ENCODE results near the gene PRPF6.

Gene PRPF6

GRCh38 chr20:64049060-64049877 lies 68.3 kb downstream of the PRPF6 start, which contains the start of gene SOX18:
SOX18 (minus strand) TSS chr20:64049639; CDS start chr20:64049516, 123 bp downstream.
- H3K27ac ChIP-seq: no peak within 1 kb of the TSS

GRCh38 chr20:64049878-64050260 lies 68.9 kb downstream of the PRPF6 start:
- H3K27ac ChIP-seq: no peak overlapping the region
- no peak for TF ChIP-seq CTCF (IDR thresholded peaks at IDR 0.05)
- no peak for TF ChIP-seq ZFX (IDR thresholded peaks at IDR 0.05; ENCODE audit: borderline replicate concordance)

More at GRCh38 chr20:64049060-64049877, 68.3 kb downstream of the PRPF6 start, which contains the start of gene SOX18:
- TF ChIP-seq ZFX (IDR thresholded peaks at IDR 0.05; ENCODE audit: borderline replicate concordance) (no peak), CTCF (IDR thresholded peaks at IDR 0.05) (peak; percentile 22; the same call in 1 of the 2 replicates)

GRCh38 chr20:64050261-64051032 lies 69.5 kb downstream of the PRPF6 start:
- TF ChIP-seq ZFX (IDR thresholded peaks at IDR 0.05; ENCODE audit: borderline replicate concordance) (no peak), CTCF (IDR thresholded peaks at IDR 0.05) (no peak)
- H3K27ac ChIP-seq: no peak overlapping the region

GRCh38 chr20:64051033-64051452 lies 70.1 kb downstream of the PRPF6 start:
- TF ChIP-seq ZFX (IDR thresholded peaks at IDR 0.05; ENCODE audit: borderline replicate concordance) (no peak), CTCF (IDR thresholded peaks at IDR 0.05) (no peak)
- no peak overlapping the region for H3K27ac ChIP-seq

- TF ChIP-seq ZFX (IDR thresholded peaks at IDR 0.05; ENCODE audit: borderline replicate concordance) (no peak), CTCF (IDR thresholded peaks at IDR 0.05) (no peak)
- H3K27ac ChIP-seq: no peak overlapping the region
Observed at GRCh38 chr20:64051561-64052325, 70.8 kb downstream of the PRPF6 start.

- no peak overlapping the region for H3K27ac ChIP-seq
- TF ChIP-seq CTCF (IDR thresholded peaks at IDR 0.05): no peak
- no peak for TF ChIP-seq ZFX (IDR thresholded peaks at IDR 0.05; ENCODE audit: borderline replicate concordance)
Observed at GRCh38 chr20:64052326-64052722, 71.4 kb downstream of the PRPF6 start.

All from 22Rv1 (cell line).